GM12801 (cell line): ENCODE measurements around the gene THTPA.

Experiments
- CTCF ChIP-seq: IDR thresholded peaks from one replicate; pipeline ENCODE4 v1.5.1; 2011; ENCODE audit warnings: control low read depth; ENCODE audit not compliant: insufficient read length; ENCODE audit errors: extremely low read depth

THTPA gene

GRCh38 chr14:23580152-23580926 lies 24.3 kb downstream of the THTPA start:
- no peak for TF ChIP-seq CTCF

- TF ChIP-seq CTCF, result no peak
These were observed 24.8 kb downstream of the THTPA start for GRCh38 chr14:23580948-23581281.

- no peak for TF ChIP-seq CTCF
These were observed 27.1 kb downstream of the THTPA start for GRCh38 chr14:23582906-23583760.

GRCh38 chr14:23588884-23589598 lies 33.0 kb downstream of the THTPA start:
- TF ChIP-seq CTCF, result no peak

DNA sequence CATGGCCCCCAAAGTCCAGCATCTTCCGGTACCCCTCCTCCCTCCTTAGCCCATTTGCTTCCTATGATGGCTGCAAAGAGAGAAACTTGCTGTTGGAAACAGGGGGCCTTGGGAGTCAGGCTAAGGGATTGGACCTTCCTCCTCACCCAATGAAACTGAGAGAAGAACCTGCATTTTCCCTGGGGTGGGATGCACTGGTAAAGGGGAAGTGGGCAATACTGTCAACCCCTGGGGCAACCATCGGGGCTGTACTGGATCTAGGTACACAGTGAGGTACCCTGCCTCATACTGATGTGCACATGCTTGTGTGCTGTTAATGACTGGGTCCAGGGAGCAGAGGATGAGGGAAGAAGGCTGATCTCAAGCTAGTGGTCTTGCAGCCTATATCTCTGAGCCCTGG lies 33.5 kb downstream of the THTPA start:
- no peak for TF ChIP-seq CTCF

- no peak for TF ChIP-seq CTCF
These were observed 34.1 kb downstream of the THTPA start for GRCh38 chr14:23590198-23590597.

- no peak for TF ChIP-seq CTCF
These were observed 44.2 kb downstream of the THTPA start for GRCh38 chr14:23600322-23600707.
